ENCODE measurements around the gene STARD10. TPM values are rescaled to one million over a fixed set of nuclear protein-coding genes. Genes with fewer than 3 reads are reported as not detected.
"Not testable (repeated sequence)": the region's sequence is repeated elsewhere in the genome, so short reads cannot be mapped to it uniquely, and the experiment has no call there.

The STARD10 gene
- 1,082 and 1,283 TPM in 2 replicates for total RNA-seq (2014; rRNA removed; shearing (Covaris generic))

GRCh38 chr11:72793425-72794367 lies at the start of gene STARD10:
STARD10 (minus strand) TSS chr11:72794047; CDS start chr11:72781181, 12,866 bp downstream.
- peak; percentile 99 for DNase-seq (ENCODE audit: low spot score)

GRCh38 chr11:72842653-72843330 lies 48.9 kb upstream of the STARD10 start:
- no peak for DNase-seq (ENCODE audit: low spot score)

DNA sequence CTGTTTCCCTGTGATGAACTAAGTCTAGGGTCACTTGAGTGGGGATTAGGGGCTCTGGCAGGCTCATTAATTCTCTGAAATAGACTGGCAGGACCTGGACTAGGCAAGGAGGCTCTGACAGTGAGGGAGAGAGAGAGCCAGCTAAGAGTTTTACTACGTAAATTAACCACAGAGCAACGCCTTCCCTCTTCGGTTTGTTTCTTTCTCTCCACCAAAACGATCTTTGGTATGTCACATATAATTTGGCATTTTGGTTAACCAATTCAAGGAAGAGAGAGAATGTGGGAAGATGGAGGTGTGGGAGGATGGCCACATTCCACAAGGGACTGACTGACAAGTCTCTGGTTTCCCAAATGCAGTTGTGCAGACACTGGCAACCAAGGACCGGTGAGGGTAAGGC lies 48.3 kb upstream of the STARD10 start:
- DNase-seq (ENCODE audit: low spot score): no peak

DNA sequence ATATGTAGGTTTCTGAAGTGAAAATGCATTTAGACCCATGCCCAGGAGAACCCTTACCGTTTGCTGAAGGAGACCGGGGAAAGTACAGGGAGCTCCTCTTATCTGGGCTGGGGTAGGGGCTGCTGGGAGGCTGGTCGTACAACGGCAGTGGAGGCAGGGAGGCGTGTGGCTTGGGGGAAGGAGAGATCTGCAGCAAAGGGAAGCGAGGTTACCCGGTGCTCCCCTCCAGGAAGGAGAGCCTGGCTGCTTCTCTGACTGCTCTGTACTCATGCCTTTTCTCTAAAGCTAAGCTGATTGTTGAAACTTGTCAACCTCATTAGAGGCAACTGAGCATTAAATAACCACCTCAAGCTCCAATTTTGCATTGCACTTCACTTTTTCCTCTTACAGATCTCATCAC lies 47.5 kb upstream of the STARD10 start:
- no peak for DNase-seq (ENCODE audit: low spot score)

- DNase-seq (ENCODE audit: low spot score): no peak
These were observed 46.9 kb upstream of the STARD10 start for GRCh38 chr11:72840780-72841179.

GRCh38 chr11:72838691-72839305 lies 45.0 kb upstream of the STARD10 start:
- DNase-seq (ENCODE audit: low spot score): no peak

DNA sequence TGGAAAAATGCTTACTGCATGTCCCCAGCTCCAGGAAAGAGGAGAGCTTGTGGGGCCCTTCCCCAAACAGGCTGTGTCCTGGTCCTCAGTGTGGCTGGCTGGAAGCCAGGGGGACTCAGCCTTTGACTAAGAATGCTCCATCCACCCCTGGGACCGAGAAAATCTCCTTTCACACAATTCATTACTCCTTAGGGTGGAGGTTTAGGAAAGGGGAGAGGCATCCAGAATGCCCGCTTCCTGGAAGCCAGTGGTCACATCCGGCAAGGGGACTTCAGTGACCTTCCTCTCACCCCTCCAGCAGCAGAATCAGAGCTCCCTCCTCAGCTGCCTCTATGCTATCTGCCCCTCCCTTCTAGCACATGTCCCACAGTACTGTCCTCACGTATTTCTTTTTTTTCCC lies 42.3 kb upstream of the STARD10 start:
- no peak for DNase-seq (ENCODE audit: low spot score)

GRCh38 chr11:72834905-72835304 lies 41.1 kb upstream of the STARD10 start:
- no peak for DNase-seq (ENCODE audit: low spot score)

- no peak for DNase-seq (ENCODE audit: low spot score)
These were observed 40.1 kb upstream of the STARD10 start for GRCh38 chr11:72833811-72834493.

DNA sequence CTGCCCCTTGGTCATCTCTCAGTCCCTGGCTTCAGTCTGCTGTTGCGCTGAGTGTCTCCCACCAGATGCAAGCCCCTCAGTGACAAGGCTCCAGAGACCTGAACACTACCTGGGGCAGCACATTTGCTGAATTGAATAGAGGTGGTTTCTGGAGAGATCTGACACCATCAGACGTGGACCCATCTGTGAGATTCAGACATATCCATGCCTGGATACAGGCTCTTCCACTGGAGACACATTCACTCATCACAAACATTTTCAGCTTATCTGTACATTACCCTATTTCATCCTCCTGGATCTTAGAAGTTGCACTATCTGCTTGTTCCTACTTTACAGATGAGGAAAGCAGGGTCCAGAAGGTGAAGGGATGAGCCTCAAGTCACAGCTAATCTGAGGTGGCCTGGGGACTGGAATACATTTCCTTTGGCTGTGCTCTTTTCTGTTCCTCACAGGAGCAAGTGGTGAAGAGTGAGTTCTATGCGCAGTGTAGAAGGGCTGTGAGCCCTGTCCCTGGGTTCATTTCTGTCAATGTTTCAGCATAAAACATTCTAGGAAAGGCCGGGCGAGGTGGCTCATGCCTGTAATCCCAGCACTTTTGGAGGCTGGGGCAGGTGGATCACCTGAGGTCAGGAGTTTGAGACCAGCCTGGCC lies 39.4 kb upstream of the STARD10 start:
- DNase-seq (ENCODE audit: low spot score): no peak

GRCh38 chr11:72832301-72833082 lies 38.6 kb upstream of the STARD10 start:
- no peak for DNase-seq (ENCODE audit: low spot score)

- peak; percentile 96 for DNase-seq (ENCODE audit: low spot score)
These were observed 37.9 kb upstream of the STARD10 start for GRCh38 chr11:72831521-72832300.

- DNase-seq (ENCODE audit: low spot score): no peak
These were observed 36.2 kb upstream of the STARD10 start for GRCh38 chr11:72829884-72830533.

DNA sequence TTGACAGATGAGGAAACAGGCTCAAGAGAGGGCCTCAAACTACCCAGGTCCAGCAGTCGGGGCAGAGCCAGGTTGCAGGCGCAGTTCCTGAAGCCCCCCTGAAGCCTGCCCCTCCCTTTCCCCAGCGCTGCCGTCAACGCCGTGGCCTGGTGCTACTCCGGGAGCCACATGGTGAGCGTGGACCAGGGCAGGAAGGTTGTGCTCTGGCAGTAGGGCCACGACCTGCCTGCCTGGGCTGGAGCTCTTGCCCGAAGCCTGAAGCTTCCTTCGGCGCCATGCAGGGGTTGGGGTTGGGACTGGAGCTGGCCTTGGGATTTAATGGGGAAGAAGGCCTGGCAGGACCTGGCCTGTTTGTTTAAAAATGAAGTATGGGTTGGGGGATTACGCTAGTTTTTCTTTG lies 35.3 kb upstream of the STARD10 start:
- DNase-seq (ENCODE audit: low spot score): no peak

DNA sequence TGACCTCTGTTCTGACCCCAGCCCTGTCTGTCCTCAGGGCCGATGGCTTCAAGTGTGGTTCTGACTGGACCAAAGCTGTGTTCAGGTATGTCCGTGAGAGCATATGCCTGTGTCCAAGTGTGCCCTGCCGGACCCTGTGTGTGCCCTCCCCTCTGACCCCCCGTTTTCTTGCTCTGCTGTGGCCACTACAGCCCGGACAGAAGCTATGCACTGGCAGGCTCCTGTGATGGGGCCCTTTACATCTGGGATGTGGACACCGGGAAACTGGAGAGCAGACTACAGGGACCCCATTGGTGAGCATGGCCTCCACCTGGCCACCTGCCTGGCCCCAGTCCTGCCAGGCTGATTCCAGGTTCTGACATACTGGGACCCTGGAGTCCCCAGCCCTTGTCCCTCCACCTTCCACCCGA lies 34.9 kb upstream of the STARD10 start:
- no peak for DNase-seq (ENCODE audit: low spot score)

DNA sequence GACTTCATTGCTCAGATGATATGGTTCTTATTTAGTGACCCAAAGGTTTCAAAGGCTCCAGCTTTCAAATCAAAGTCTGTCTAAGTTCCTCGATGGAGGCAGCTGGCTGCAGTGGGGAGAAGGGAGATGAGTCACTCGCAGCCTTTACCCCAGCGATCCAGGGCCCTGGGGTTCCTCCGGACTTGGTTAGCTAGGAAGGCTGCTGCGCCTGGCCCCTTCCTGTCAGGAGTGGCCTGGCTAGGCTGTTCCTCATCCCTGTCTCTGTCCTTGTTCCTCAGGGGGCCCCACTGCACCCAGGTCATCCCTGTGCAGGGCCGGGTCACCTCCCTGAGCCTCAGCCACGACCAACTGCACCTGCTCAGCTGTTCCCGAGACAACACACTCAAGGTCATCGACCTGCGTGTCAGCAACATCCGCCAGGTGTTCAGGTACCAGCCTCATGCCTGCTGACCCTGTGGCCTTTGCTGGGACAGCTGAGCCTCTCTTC lies 34.3 kb upstream of the STARD10 start:
- DNase-seq (ENCODE audit: low spot score): peak; percentile 40

- not testable (repeated sequence) for DNase-seq (ENCODE audit: low spot score)
These were observed 33.8 kb upstream of the STARD10 start for GRCh38 chr11:72827656-72828055.

GRCh38 chr11:72826942-72827480 lies 33.2 kb upstream of the STARD10 start:
- no peak for DNase-seq (ENCODE audit: low spot score)
